GM23338 (cell line): ENCODE data around the gene CHAT. TPM values are rescaled to one million over a fixed set of nuclear protein-coding genes. Genes with fewer than 3 reads are reported as not detected.

Source experiments
- ATAC-seq: fragments of 200-7000 bp; cut with Tn5 transposase; 3 replicates; pipeline ENCODE4 v1.9.1; 2020
- DNase-seq: peaks from one replicate; pipeline ENCODE4 v3.0.0-alpha.2; 2015; ENCODE audit warnings: low spot score
- H2AFZ ChIP-seq: fragments of 200-600 bp; sonication (generic); 2 replicates; pipeline ENCODE4 v1.8.0; 2016; ENCODE audit warnings: antibody characterized with exemption, mild to moderate bottlenecking, moderate library complexity
- H3F3A ChIP-seq: fragments of 200-600 bp; sonication (generic); replicated peaks from 2 replicates; pipeline ENCODE4 v1.8.0; 2017; ENCODE audit warnings: antibody characterized with exemption, mixed run types, low read depth
- H3K27ac ChIP-seq: fragments of 200-600 bp; sonication (generic); 2 replicates; pipeline ENCODE4 v1.6.1; 2016; ENCODE audit warnings: low read depth
- H3K27me3 ChIP-seq: fragments of 200-600 bp; sonication (generic); 2 replicates; pipeline ENCODE4 v1.8.0; 2016; ENCODE audit warnings: mild to moderate bottlenecking, mixed run types, moderate library complexity; ENCODE audit not compliant: insufficient read depth
- H3K36me3 ChIP-seq: fragments of 200-600 bp; sonication (generic); 2 replicates; pipeline ENCODE4 v1.8.0; 2016; ENCODE audit warnings: mild to moderate bottlenecking; ENCODE audit not compliant: insufficient read depth
- H3K4me1 ChIP-seq: fragments of 200-600 bp; sonication (generic); 2 replicates; pipeline ENCODE4 v1.8.0; 2016; ENCODE audit warnings: mild to moderate bottlenecking, moderate library complexity; ENCODE audit not compliant: insufficient read depth
- H3K4me2 ChIP-seq: fragments of 200-600 bp; sonication (generic); 2 replicates; pipeline ENCODE4 v1.7.1; 2017; ENCODE audit warnings: mixed run types
- H3K4me3 ChIP-seq: fragments of 200-600 bp; sonication (generic); 2 replicates; pipeline ENCODE4 v1.6.1; 2016; ENCODE audit warnings: mixed run types
- H3K79me2 ChIP-seq: fragments of 200-600 bp; sonication (generic); replicated peaks from 2 replicates; pipeline ENCODE4 v1.8.0; 2017; ENCODE audit warnings: mild to moderate bottlenecking; ENCODE audit not compliant: insufficient read depth
- H3K9me2 ChIP-seq: fragments of 200-600 bp; sonication (generic); 2 replicates; pipeline ENCODE4 v1.8.0; 2017; ENCODE audit not compliant: insufficient read depth
- H4K20me1 ChIP-seq: fragments of 200-600 bp; sonication (generic); replicated peaks from 2 replicates; pipeline ENCODE4 v1.8.0; 2017; ENCODE audit warnings: mild to moderate bottlenecking; ENCODE audit not compliant: insufficient read depth
- H3K27ac Mint-ChIP-seq: 2 replicates; pipeline ENCODE4 v1.8.0; 2020; ENCODE audit warnings: inconsistent platforms, mild to moderate bottlenecking, moderate library complexity, mixed read lengths
- H3K27me3 Mint-ChIP-seq: 3 replicates; pipeline ENCODE4 v1.8.0; 2022; ENCODE audit warnings: low read depth, mild to moderate bottlenecking, moderate library complexity, mixed read lengths, inconsistent platforms; ENCODE audit not compliant: insufficient read depth, poor library complexity
- H3K36me3 Mint-ChIP-seq: 3 replicates; pipeline ENCODE4 v1.8.0; 2021; ENCODE audit warnings: low read depth, mild to moderate bottlenecking, inconsistent platforms, moderate library complexity, mixed read lengths
- H3K4me1 Mint-ChIP-seq: 3 replicates; pipeline ENCODE4 v1.8.0; 2020; ENCODE audit warnings: mild to moderate bottlenecking, inconsistent platforms, mixed read lengths
- H3K4me3 Mint-ChIP-seq: 3 replicates; pipeline ENCODE4 v1.8.0; 2021; ENCODE audit warnings: moderate library complexity, mild to moderate bottlenecking, inconsistent platforms, mixed read lengths
- H3K9me3 Mint-ChIP-seq: 3 replicates; pipeline ENCODE4 v1.8.0; 2020; ENCODE audit warnings: moderate library complexity, mild to moderate bottlenecking, inconsistent platforms, mixed read lengths
- CREB1 ChIP-seq: fragments of 250-450 bp; sonication (Bioruptor Pico); IDR thresholded peaks from 2 replicates; pipeline ENCODE4 v1.5.0; 2020; ENCODE audit warnings: low read depth, mild to moderate bottlenecking, moderate library complexity
- ETS1 ChIP-seq: IDR thresholded peaks from 2 replicates; pipeline ENCODE4 v1.6.1; 2016; ENCODE audit warnings: antibody characterized with exemption
- EZH2phosphoT487 ChIP-seq: fragments of 200-600 bp; sonication (generic); IDR thresholded peaks from one replicate; pipeline ENCODE4 v1.8.1; 2018; ENCODE audit warnings: antibody characterized with exemption; ENCODE audit not compliant: unreplicated experiment
- JUNB ChIP-seq: IDR thresholded peaks from one replicate; pipeline ENCODE4 v1.6.1; 2016; ENCODE audit warnings: antibody characterized with exemption; ENCODE audit not compliant: unreplicated experiment
- NANOG ChIP-seq: IDR thresholded peaks from 2 replicates; pipeline ENCODE4 v1.6.1; 2016; ENCODE audit warnings: antibody characterized with exemption, borderline replicate concordance
- POLR2AphosphoS5 ChIP-seq: IDR thresholded peaks from 2 replicates; pipeline ENCODE4 v1.6.1; 2016; ENCODE audit warnings: antibody characterized with exemption, low read depth
- STAT1 ChIP-seq: IDR thresholded peaks from one replicate; pipeline ENCODE4 v1.6.1; 2016; ENCODE audit warnings: antibody characterized with exemption; ENCODE audit not compliant: unreplicated experiment
- ZNF114 ChIP-seq: fragments of 250-450 bp; sonication (Bioruptor Pico); IDR thresholded peaks from 2 replicates; pipeline ENCODE4 v1.5.0; 2020; ENCODE audit warnings: mild to moderate bottlenecking, moderate library complexity
- ZNF331 ChIP-seq: fragments of 250-450 bp; sonication (Bioruptor Pico); IDR thresholded peaks from 2 replicates; pipeline ENCODE4 v1.5.0; 2020; ENCODE audit warnings: low read depth, mild to moderate bottlenecking, moderate library complexity
- polyA plus RNA-seq: library from polyadenylated mRNA; unstranded; fragments of >200 nt; fragmentation: Nextera tagmentation; extraction: Ambion mirVana; gene quantifications from 2 replicates; pipeline ENCODE4 v1.2.1, GENCODE V29; 2016
- total RNA-seq: library from RNA; depleted of rRNA; stranded (reverse); fragments of >200 nt; shearing (Covaris generic); gene quantifications from 2 replicates; pipeline ENCODE4 v1.2.3, GENCODE V29; 2014
- TF ChIP-seq, protein P1 (sequence below): IDR thresholded peaks from one replicate; pipeline ENCODE4 v1.6.1; 2018; ENCODE audit warnings: antibody characterized with exemption; ENCODE audit not compliant: unreplicated experiment

The CHAT gene
- total and polyA plus RNA-seq, 2 experiments from 2014 or later, result not detected

DNA sequence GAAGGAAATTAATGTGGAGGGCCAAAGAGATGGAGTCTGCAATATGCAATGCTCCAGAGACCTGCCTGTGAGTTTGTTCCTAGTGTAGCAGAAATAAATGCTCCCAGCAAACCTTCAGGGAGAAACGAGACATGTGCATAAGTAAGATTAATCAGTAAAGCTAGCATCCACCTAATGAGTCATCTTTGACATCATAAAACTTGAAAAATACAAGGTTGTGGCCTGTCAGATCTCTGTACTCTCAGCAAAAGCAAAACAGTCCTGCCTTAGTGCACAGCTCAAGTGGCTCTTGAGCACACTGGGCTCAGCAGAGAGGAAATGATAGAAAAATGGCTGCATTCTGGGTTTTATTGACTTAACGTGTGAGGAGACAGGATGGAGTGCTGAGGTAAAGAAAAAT lies 42.4 kb upstream of the CHAT start (continued):
- TF ChIP-seq ETS1 (no peak), CREB1 (CRISPR knock-in tag) (no peak), NANOG (no peak)

DNA sequence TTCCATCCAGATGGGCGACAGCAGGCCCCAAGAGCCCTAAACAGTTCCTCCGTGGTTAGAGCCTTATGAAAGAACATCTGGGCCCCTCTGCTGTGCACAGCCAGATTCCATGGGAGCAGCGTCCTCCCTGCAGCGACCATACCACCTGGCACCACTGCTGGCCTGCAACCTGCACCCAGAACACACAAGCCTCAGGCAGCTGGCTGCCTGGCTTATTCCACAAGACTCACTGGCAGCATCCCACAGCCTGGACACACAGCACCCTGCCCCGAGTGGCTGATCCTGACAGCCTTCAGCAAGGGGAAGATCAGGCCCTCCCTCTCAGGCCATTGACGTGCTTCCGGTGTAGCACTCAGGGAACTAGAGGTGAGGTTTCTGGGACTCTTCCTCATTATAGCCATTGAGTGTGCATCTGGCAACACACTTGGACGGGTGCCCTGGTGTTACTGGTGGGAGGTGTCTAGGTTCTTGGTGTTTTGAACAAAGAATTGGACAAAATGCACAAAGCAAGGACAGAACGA lies 41.2 kb upstream of the CHAT start:
- DNase-seq, result no peak
- H3K4me2 ChIP-seq, result no peak overlapping the region
- H3K27ac ChIP-seq, result no peak overlapping the region
- Mint-ChIP-seq H3K4me3 (no peak overlapping the region), H3K27me3 (peaks cover 3% of the 10 kb centered on the region), H3K4me1 (no peaks in the 10 kb centered on the region), H3K27ac (no peak overlapping the region), H3K36me3 (no peaks in the 10 kb centered on the region), H3K9me3 (peaks cover 14% of the 10 kb centered on the region)
- no peaks in the 10 kb centered on the region for H3K4me1 ChIP-seq
- no peaks in the 10 kb centered on the region for H3K79me2 ChIP-seq
- H3F3A ChIP-seq, result no peaks in the 10 kb centered on the region
- no peaks in the 10 kb centered on the region for H4K20me1 ChIP-seq
- H3K36me3 ChIP-seq, result no peaks in the 10 kb centered on the region
- no peak for ATAC-seq
- TF ChIP-seq JUNB (no peak), STAT1 (no peak), CREB1 (CRISPR knock-in tag) (no peak), ETS1 (no peak), EZH2phosphoT487 (no peak)
- 0 out of 2 replicates have a peak, but pooled peaks cover 7% of the 10 kb centered on the region for H3K9me2 ChIP-seq
- no peak overlapping the region for H2AFZ ChIP-seq
- no peak overlapping the region for H3K4me3 ChIP-seq
- H3K27me3 ChIP-seq, result no peaks in the 10 kb centered on the region

DNA sequence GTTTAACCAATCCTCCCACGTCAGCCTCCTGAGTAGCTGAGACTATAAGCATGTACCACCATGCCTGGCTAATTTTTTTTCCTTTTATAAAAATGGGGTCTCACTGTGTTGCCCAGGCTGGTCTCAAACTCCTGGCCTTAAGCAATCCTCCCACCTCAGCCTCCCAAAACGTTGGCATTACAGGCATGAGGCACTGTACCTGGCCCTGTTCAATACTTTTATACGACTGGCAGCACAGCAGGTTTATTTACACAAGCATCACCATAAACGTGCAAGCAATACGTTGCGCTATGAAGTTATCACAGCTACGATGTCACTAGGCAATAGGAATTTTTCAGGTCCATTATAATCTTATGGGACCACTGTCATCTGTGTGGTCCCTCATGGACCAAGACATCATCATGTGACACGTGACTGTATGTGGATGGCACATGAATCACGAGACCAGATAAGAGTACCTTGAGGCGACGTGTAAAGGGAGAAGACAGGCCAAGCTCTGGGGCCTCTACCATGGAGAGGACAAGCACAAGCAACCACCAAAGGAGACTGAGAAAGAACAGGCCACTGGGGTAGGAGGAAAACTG lies 38.3 kb upstream of the CHAT start:
- Mint-ChIP-seq H3K27me3 (peaks cover 3% of the 10 kb centered on the region), H3K36me3 (no peaks in the 10 kb centered on the region), H3K4me3 (no peak overlapping the region), H3K4me1 (no peaks in the 10 kb centered on the region; the same call in 2 of the 3 replicates), H3K27ac (no peak overlapping the region), H3K9me3 (no peaks in the 10 kb centered on the region; the same call in 2 of the 3 replicates)
- Histone ChIP-seq H3F3A (no peaks in the 10 kb centered on the region), H3K27me3 (no peaks in the 10 kb centered on the region), H4K20me1 (no peaks in the 10 kb centered on the region), H3K4me3 (no peak overlapping the region), H3K4me2 (no peak overlapping the region), H3K27ac (no peak overlapping the region), H3K4me1 (no peaks in the 10 kb centered on the region), H3K9me2 (0 out of 2 replicates have a peak, but pooled peaks cover 7% of the 10 kb centered on the region), H2AFZ (no peak overlapping the region), H3K36me3 (no peaks in the 10 kb centered on the region), H3K79me2 (no peaks in the 10 kb centered on the region)
- ATAC-seq (no peak), DNase-seq (no peak)
- TF ChIP-seq ZNF331 (CRISPR knock-in tag) (no peak), ETS1 (no peak), EZH2phosphoT487 (no peak), STAT1 (no peak), JUNB (no peak), POLR2AphosphoS5 (no peak), ZNF114 (no peak)
- TF ChIP-seq, protein P1, sequence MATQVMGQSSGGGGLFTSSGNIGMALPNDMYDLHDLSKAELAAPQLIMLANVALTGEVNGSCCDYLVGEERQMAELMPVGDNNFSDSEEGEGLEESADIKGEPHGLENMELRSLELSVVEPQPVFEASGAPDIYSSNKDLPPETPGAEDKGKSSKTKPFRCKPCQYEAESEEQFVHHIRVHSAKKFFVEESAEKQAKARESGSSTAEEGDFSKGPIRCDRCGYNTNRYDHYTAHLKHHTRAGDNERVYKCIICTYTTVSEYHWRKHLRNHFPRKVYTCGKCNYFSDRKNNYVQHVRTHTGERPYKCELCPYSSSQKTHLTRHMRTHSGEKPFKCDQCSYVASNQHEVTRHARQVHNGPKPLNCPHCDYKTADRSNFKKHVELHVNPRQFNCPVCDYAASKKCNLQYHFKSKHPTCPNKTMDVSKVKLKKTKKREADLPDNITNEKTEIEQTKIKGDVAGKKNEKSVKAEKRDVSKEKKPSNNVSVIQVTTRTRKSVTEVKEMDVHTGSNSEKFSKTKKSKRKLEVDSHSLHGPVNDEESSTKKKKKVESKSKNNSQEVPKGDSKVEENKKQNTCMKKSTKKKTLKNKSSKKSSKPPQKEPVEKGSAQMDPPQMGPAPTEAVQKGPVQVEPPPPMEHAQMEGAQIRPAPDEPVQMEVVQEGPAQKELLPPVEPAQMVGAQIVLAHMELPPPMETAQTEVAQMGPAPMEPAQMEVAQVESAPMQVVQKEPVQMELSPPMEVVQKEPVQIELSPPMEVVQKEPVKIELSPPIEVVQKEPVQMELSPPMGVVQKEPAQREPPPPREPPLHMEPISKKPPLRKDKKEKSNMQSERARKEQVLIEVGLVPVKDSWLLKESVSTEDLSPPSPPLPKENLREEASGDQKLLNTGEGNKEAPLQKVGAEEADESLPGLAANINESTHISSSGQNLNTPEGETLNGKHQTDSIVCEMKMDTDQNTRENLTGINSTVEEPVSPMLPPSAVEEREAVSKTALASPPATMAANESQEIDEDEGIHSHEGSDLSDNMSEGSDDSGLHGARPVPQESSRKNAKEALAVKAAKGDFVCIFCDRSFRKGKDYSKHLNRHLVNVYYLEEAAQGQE, result no peak
